Measurements from ENCODE around the gene SEC22A. TPM values are rescaled to one million over a fixed set of nuclear protein-coding genes. Genes with fewer than 3 reads are reported as not detected.
A peak's percentile ranks its signal among the peaks of the same experiment; 100 is the strongest.

Gene SEC22A
- total RNA-seq, 1 experiment from 2014 or later, result 46.3 TPM

- H3K4me2 ChIP-seq (ENCODE audit: low read depth, low read length, poor library complexity, severe bottlenecking), result no peak overlapping the region
- H2AFZ ChIP-seq (ENCODE audit: low read length), result no peak overlapping the region
- peak; percentile 61 for DNase-seq
- no peak overlapping the region for H3K4me3 ChIP-seq (ENCODE audit: low read length)
- H3K9me2 ChIP-seq (replicated peaks; ENCODE audit: insufficient read depth, low read length), result no peaks in the 10 kb centered on the region
- H3K36me3 ChIP-seq (ENCODE audit: insufficient read depth, low read length), result no peaks in the 10 kb centered on the region
- H3K9me3 ChIP-seq (ENCODE audit: low read length), result no peaks in the 10 kb centered on the region
- no peak overlapping the region for H3K27ac ChIP-seq (ENCODE audit: low read length)
- no peak overlapping the region for H3K9ac ChIP-seq (ENCODE audit: low read length)
- no peaks in the 10 kb centered on the region for H4K20me1 ChIP-seq (ENCODE audit: insufficient read depth, low read depth, low read length)
- H3K79me2 ChIP-seq (ENCODE audit: low read length), result no peaks in the 10 kb centered on the region
- H3K27me3 ChIP-seq (ENCODE audit: low read length), result no peaks in the 10 kb centered on the region
- H3K4me1 ChIP-seq (ENCODE audit: low read length), result peaks cover 6% of the 10 kb centered on the region; the same call in 1 of the 2 replicates
Observed at GRCh38 chr3:123292321-123293310, 90.9 kb downstream of the SEC22A start.

GRCh38 chr3:123294296-123294938 lies 92.7 kb downstream of the SEC22A start:
- Histone ChIP-seq H3K9me3 (ENCODE audit: low read length) (no peaks in the 10 kb centered on the region), H4K20me1 (ENCODE audit: insufficient read depth, low read depth, low read length) (no peaks in the 10 kb centered on the region), H3K4me1 (ENCODE audit: low read length) (peaks cover 6% of the 10 kb centered on the region; the same call in 1 of the 2 replicates), H3K79me2 (ENCODE audit: low read length) (no peaks in the 10 kb centered on the region), H3K27ac (ENCODE audit: low read length) (no peak overlapping the region), H3K4me2 (ENCODE audit: low read depth, low read length, poor library complexity, severe bottlenecking) (no peak overlapping the region), H3K36me3 (ENCODE audit: insufficient read depth, low read length) (no peaks in the 10 kb centered on the region), H3K4me3 (ENCODE audit: low read length) (no peak overlapping the region), H3K9ac (ENCODE audit: low read length) (no peak overlapping the region), H2AFZ (ENCODE audit: low read length) (no peak overlapping the region), H3K27me3 (ENCODE audit: low read length) (no peaks in the 10 kb centered on the region), H3K9me2 (replicated peaks; ENCODE audit: insufficient read depth, low read length) (no peaks in the 10 kb centered on the region)
- no peak for DNase-seq

GRCh38 chr3:123295171-123295900 lies 93.6 kb downstream of the SEC22A start:
- peaks cover 7% of the 10 kb centered on the region; the same call in 1 of the 2 replicates for H3K4me1 ChIP-seq (ENCODE audit: low read length)
- no peak overlapping the region for H3K4me3 ChIP-seq (ENCODE audit: low read length)
- H3K27me3 ChIP-seq (ENCODE audit: low read length), result no peaks in the 10 kb centered on the region
- H4K20me1 ChIP-seq (ENCODE audit: insufficient read depth, low read depth, low read length), result no peaks in the 10 kb centered on the region
- no peaks in the 10 kb centered on the region for H3K9me3 ChIP-seq (ENCODE audit: low read length)
- H3K36me3 ChIP-seq (ENCODE audit: insufficient read depth, low read length), result no peaks in the 10 kb centered on the region
- H3K79me2 ChIP-seq (ENCODE audit: low read length), result no peaks in the 10 kb centered on the region
- H3K9ac ChIP-seq (ENCODE audit: low read length), result no peak overlapping the region
- H3K4me2 ChIP-seq (ENCODE audit: low read depth, low read length, poor library complexity, severe bottlenecking), result no peak overlapping the region
- no peak for DNase-seq
- H3K27ac ChIP-seq (ENCODE audit: low read length), result no peak overlapping the region
- H2AFZ ChIP-seq (ENCODE audit: low read length), result no peak overlapping the region
- no peaks in the 10 kb centered on the region for H3K9me2 ChIP-seq (replicated peaks; ENCODE audit: insufficient read depth, low read length)

GRCh38 chr3:123295901-123296250 lies 94.1 kb downstream of the SEC22A start:
- Histone ChIP-seq H3K27me3 (ENCODE audit: low read length) (no peaks in the 10 kb centered on the region), H3K9ac (ENCODE audit: low read length) (no peak overlapping the region), H3K79me2 (ENCODE audit: low read length) (no peaks in the 10 kb centered on the region), H3K4me1 (ENCODE audit: low read length) (peaks cover 12% of the 10 kb centered on the region), H2AFZ (ENCODE audit: low read length) (no peak overlapping the region), H3K9me2 (replicated peaks; ENCODE audit: insufficient read depth, low read length) (no peaks in the 10 kb centered on the region), H4K20me1 (ENCODE audit: insufficient read depth, low read depth, low read length) (no peaks in the 10 kb centered on the region), H3K36me3 (ENCODE audit: insufficient read depth, low read length) (no peaks in the 10 kb centered on the region), H3K27ac (ENCODE audit: low read length) (no peak overlapping the region), H3K4me3 (ENCODE audit: low read length) (no peak overlapping the region), H3K9me3 (ENCODE audit: low read length) (no peaks in the 10 kb centered on the region), H3K4me2 (ENCODE audit: low read depth, low read length, poor library complexity, severe bottlenecking) (no peak overlapping the region)
- no peak for DNase-seq

- DNase-seq, result no peak
- Histone ChIP-seq H3K4me2 (ENCODE audit: low read depth, low read length, poor library complexity, severe bottlenecking) (no peak overlapping the region), H3K36me3 (ENCODE audit: insufficient read depth, low read length) (no peaks in the 10 kb centered on the region)
Observed at GRCh38 chr3:123296261-123296660, 94.5 kb downstream of the SEC22A start.

GRCh38 chr3:123296836-123297626 lies 95.3 kb downstream of the SEC22A start:
- Histone ChIP-seq H3K9me2 (replicated peaks; ENCODE audit: insufficient read depth, low read length) (no peaks in the 10 kb centered on the region), H3K27me3 (ENCODE audit: low read length) (no peaks in the 10 kb centered on the region), H4K20me1 (ENCODE audit: insufficient read depth, low read depth, low read length) (no peaks in the 10 kb centered on the region), H3K4me2 (ENCODE audit: low read depth, low read length, poor library complexity, severe bottlenecking) (no peak overlapping the region), H3K27ac (ENCODE audit: low read length) (no peak overlapping the region), H3K4me3 (ENCODE audit: low read length) (no peak overlapping the region), H3K9me3 (ENCODE audit: low read length) (no peaks in the 10 kb centered on the region), H3K36me3 (ENCODE audit: insufficient read depth, low read length) (no peaks in the 10 kb centered on the region), H3K79me2 (ENCODE audit: low read length) (no peaks in the 10 kb centered on the region), H3K9ac (ENCODE audit: low read length) (no peak overlapping the region), H3K4me1 (ENCODE audit: low read length) (peaks cover 24% of the 10 kb centered on the region), H2AFZ (ENCODE audit: low read length) (no peak overlapping the region)
- DNase-seq, result no peak

More at GRCh38 chr3:123296261-123296660, 94.5 kb downstream of the SEC22A start:
- H3K27me3 ChIP-seq (ENCODE audit: low read length), result no peaks in the 10 kb centered on the region
- peaks cover 16% of the 10 kb centered on the region for H3K4me1 ChIP-seq (ENCODE audit: low read length)
- no peaks in the 10 kb centered on the region for H3K9me3 ChIP-seq (ENCODE audit: low read length)
- H3K27ac ChIP-seq (ENCODE audit: low read length), result no peak overlapping the region
- no peak overlapping the region for H2AFZ ChIP-seq (ENCODE audit: low read length)
- no peak overlapping the region for H3K9ac ChIP-seq (ENCODE audit: low read length)
- no peaks in the 10 kb centered on the region for H3K79me2 ChIP-seq (ENCODE audit: low read length)
- no peak overlapping the region for H3K4me3 ChIP-seq (ENCODE audit: low read length)
- no peaks in the 10 kb centered on the region for H4K20me1 ChIP-seq (ENCODE audit: insufficient read depth, low read depth, low read length)
- no peaks in the 10 kb centered on the region for H3K9me2 ChIP-seq (replicated peaks; ENCODE audit: insufficient read depth, low read length)

- H3K36me3 ChIP-seq (ENCODE audit: insufficient read depth, low read length), result no peaks in the 10 kb centered on the region
- H3K79me2 ChIP-seq (ENCODE audit: low read length), result no peaks in the 10 kb centered on the region
- H3K4me3 ChIP-seq (ENCODE audit: low read length), result no peak overlapping the region
- H3K4me2 ChIP-seq (ENCODE audit: low read depth, low read length, poor library complexity, severe bottlenecking), result no peak overlapping the region
- H3K27me3 ChIP-seq (ENCODE audit: low read length), result no peaks in the 10 kb centered on the region
- no peak overlapping the region for H2AFZ ChIP-seq (ENCODE audit: low read length)
- DNase-seq, result peak; percentile 51
- no peak overlapping the region for H3K27ac ChIP-seq (ENCODE audit: low read length)
- H3K9ac ChIP-seq (ENCODE audit: low read length), result no peak overlapping the region
- H3K9me3 ChIP-seq (ENCODE audit: low read length), result no peaks in the 10 kb centered on the region
- peaks cover 28% of the 10 kb centered on the region for H3K4me1 ChIP-seq (ENCODE audit: low read length)
- no peaks in the 10 kb centered on the region for H4K20me1 ChIP-seq (ENCODE audit: insufficient read depth, low read depth, low read length)
- no peaks in the 10 kb centered on the region for H3K9me2 ChIP-seq (replicated peaks; ENCODE audit: insufficient read depth, low read length)
Observed at GRCh38 chr3:123297627-123297899, 95.8 kb downstream of the SEC22A start.
